ENCODE measurements around the gene SOCS3. TPM values are rescaled to one million over a fixed set of nuclear protein-coding genes. Genes with fewer than 3 reads are reported as not detected.

SOCS3 gene
- total and polyA plus RNA-seq, 2 experiments from 2014 or later: 31.2 to 50.6 TPM

- Histone ChIP-seq H3K9ac (no peak overlapping the region), H3K9me2 (ENCODE audit: insufficient read depth) (no peaks in the 10 kb centered on the region), H3K4me2 (ENCODE audit: unreplicated experiment) (no peak overlapping the region), H2AFZ (no peak overlapping the region), H3K36me3 (ENCODE audit: low read depth) (peaks cover 15% of the 10 kb centered on the region; the same call in 1 of the 2 replicates), H3K79me2 (ENCODE audit: insufficient read depth) (peaks cover 79% of the 10 kb centered on the region), H3K9me3 (ENCODE audit: low read depth) (no peaks in the 10 kb centered on the region), H3K4me1 (ENCODE audit: insufficient read depth) (no peaks in the 10 kb centered on the region; the same call in 1 of the 2 replicates), H3K27me3 (replicated peaks; ENCODE audit: insufficient read depth) (no peaks in the 10 kb centered on the region), H3K4me3 (no peak overlapping the region), H3F3A (ENCODE audit: insufficient read depth) (no peaks in the 10 kb centered on the region), H3K27ac (no peak overlapping the region), H4K20me1 (ENCODE audit: insufficient read depth) (no peaks in the 10 kb centered on the region)
- DNase-seq: no peak
- in situ Hi-C loops (cut with MboI): no loop called here
- TF ChIP-seq EZH2 (IDR thresholded peaks at IDR 0.05; ENCODE audit: insufficient read depth, poor library complexity, severe bottlenecking) (no peak), EZH2phosphoT487 (IDR thresholded peaks at IDR 0.05; ENCODE audit: insufficient read depth, low read depth) (no peak)
- 66 to 71% methylated on average over 6 of the region's 6 CpGs for WGBS, 2 experiments (ENCODE audit: low coverage in 1 of 2, low lambda C conversion rate in 2 of 2, missing lambda C conversion rate in 2 of 2)
Measured at GRCh38 chr17:78401246-78401645, 41.4 kb upstream of the SOCS3 start.

GRCh38 chr17:78400581-78401240, 40.8 kb upstream of the SOCS3 start:
- Histone ChIP-seq H3K9ac (no peak overlapping the region), H3K4me1 (ENCODE audit: insufficient read depth) (no peaks in the 10 kb centered on the region; the same call in 1 of the 2 replicates), H3K27ac (no peak overlapping the region), H3K4me3 (no peak overlapping the region), H2AFZ (no peak overlapping the region), H3K4me2 (ENCODE audit: unreplicated experiment) (no peak overlapping the region), H3K79me2 (ENCODE audit: insufficient read depth) (peaks cover 79% of the 10 kb centered on the region), H3K27me3 (replicated peaks; ENCODE audit: insufficient read depth) (no peaks in the 10 kb centered on the region), H4K20me1 (ENCODE audit: insufficient read depth) (no peaks in the 10 kb centered on the region), H3K9me2 (ENCODE audit: insufficient read depth) (no peaks in the 10 kb centered on the region), H3F3A (ENCODE audit: insufficient read depth) (no peaks in the 10 kb centered on the region), H3K36me3 (ENCODE audit: low read depth) (peaks cover 15% of the 10 kb centered on the region; the same call in 1 of the 2 replicates), H3K9me3 (ENCODE audit: low read depth) (no peaks in the 10 kb centered on the region)
- in situ Hi-C loops (cut with MboI): no loop called here
- WGBS, 2 experiments (ENCODE audit: low coverage in 1 of 2, low lambda C conversion rate in 2 of 2, missing lambda C conversion rate in 2 of 2): 86 to 90% methylated on average over 17 of the region's 17 CpGs
- DNase-seq: no peak
- TF ChIP-seq EZH2 (IDR thresholded peaks at IDR 0.05; ENCODE audit: insufficient read depth, poor library complexity, severe bottlenecking) (no peak), EZH2phosphoT487 (IDR thresholded peaks at IDR 0.05; ENCODE audit: insufficient read depth, low read depth) (no peak)

GRCh38 chr17:78399693-78400144, 39.8 kb upstream of the SOCS3 start:
- Histone ChIP-seq H3K79me2 (ENCODE audit: insufficient read depth) (peaks cover 79% of the 10 kb centered on the region), H3K27me3 (replicated peaks; ENCODE audit: insufficient read depth) (no peaks in the 10 kb centered on the region), H4K20me1 (ENCODE audit: insufficient read depth) (no peaks in the 10 kb centered on the region), H3K4me1 (ENCODE audit: insufficient read depth) (no peaks in the 10 kb centered on the region; the same call in 1 of the 2 replicates), H3F3A (ENCODE audit: insufficient read depth) (no peaks in the 10 kb centered on the region), H3K9ac (no peak overlapping the region), H3K4me2 (ENCODE audit: unreplicated experiment) (no peak overlapping the region), H3K9me3 (ENCODE audit: low read depth) (no peaks in the 10 kb centered on the region), H3K36me3 (ENCODE audit: low read depth) (peaks cover 19% of the 10 kb centered on the region; the same call in 1 of the 2 replicates), H3K27ac (no peak overlapping the region), H3K9me2 (ENCODE audit: insufficient read depth) (no peaks in the 10 kb centered on the region), H2AFZ (no peak overlapping the region), H3K4me3 (no peak overlapping the region)
- in situ Hi-C loops (cut with MboI): no loop called here
- no peak for DNase-seq
- WGBS, 2 experiments (ENCODE audit: low coverage in 1 of 2, low lambda C conversion rate in 2 of 2, missing lambda C conversion rate in 2 of 2): 88 to 89% methylated on average over 6 of the region's 6 CpGs
- TF ChIP-seq EZH2 (IDR thresholded peaks at IDR 0.05; ENCODE audit: insufficient read depth, poor library complexity, severe bottlenecking): no peak
- TF ChIP-seq EZH2phosphoT487 (IDR thresholded peaks at IDR 0.05; ENCODE audit: insufficient read depth, low read depth): no peak

GRCh38 chr17:78399028-78399692, 39.3 kb upstream of the SOCS3 start:
- H3K4me2 ChIP-seq (ENCODE audit: unreplicated experiment): no peak overlapping the region

More at GRCh38 chr17:78399028-78399692, 39.3 kb upstream of the SOCS3 start:
- Histone ChIP-seq H3K4me3 (no peak overlapping the region), H3F3A (ENCODE audit: insufficient read depth) (no peaks in the 10 kb centered on the region), H2AFZ (no peak overlapping the region), H3K9me3 (ENCODE audit: low read depth) (no peaks in the 10 kb centered on the region), H3K4me1 (ENCODE audit: insufficient read depth) (no peaks in the 10 kb centered on the region; the same call in 1 of the 2 replicates), H3K36me3 (ENCODE audit: low read depth) (peaks cover 19% of the 10 kb centered on the region; the same call in 1 of the 2 replicates), H4K20me1 (ENCODE audit: insufficient read depth) (no peaks in the 10 kb centered on the region), H3K9ac (no peak overlapping the region), H3K79me2 (ENCODE audit: insufficient read depth) (peaks cover 79% of the 10 kb centered on the region), H3K27ac (no peak overlapping the region), H3K27me3 (replicated peaks; ENCODE audit: insufficient read depth) (no peaks in the 10 kb centered on the region), H3K9me2 (ENCODE audit: insufficient read depth) (no peaks in the 10 kb centered on the region)
- DNase-seq: no peak
- in situ Hi-C loops (cut with MboI): no loop called here
- TF ChIP-seq EZH2phosphoT487 (IDR thresholded peaks at IDR 0.05; ENCODE audit: insufficient read depth, low read depth) (no peak), EZH2 (IDR thresholded peaks at IDR 0.05; ENCODE audit: insufficient read depth, poor library complexity, severe bottlenecking) (no peak)
- WGBS, 2 experiments (ENCODE audit: low coverage in 1 of 2, low lambda C conversion rate in 2 of 2, missing lambda C conversion rate in 2 of 2): 91 to 92% methylated on average over 27 to 28 of the region's 28 CpGs
